ENCODE results near the gene SGTB.
"Not testable (repeated sequence)": the region's sequence is repeated elsewhere in the genome, so short reads cannot be mapped to it uniquely, and the experiment has no call there.

The SGTB gene

DNA sequence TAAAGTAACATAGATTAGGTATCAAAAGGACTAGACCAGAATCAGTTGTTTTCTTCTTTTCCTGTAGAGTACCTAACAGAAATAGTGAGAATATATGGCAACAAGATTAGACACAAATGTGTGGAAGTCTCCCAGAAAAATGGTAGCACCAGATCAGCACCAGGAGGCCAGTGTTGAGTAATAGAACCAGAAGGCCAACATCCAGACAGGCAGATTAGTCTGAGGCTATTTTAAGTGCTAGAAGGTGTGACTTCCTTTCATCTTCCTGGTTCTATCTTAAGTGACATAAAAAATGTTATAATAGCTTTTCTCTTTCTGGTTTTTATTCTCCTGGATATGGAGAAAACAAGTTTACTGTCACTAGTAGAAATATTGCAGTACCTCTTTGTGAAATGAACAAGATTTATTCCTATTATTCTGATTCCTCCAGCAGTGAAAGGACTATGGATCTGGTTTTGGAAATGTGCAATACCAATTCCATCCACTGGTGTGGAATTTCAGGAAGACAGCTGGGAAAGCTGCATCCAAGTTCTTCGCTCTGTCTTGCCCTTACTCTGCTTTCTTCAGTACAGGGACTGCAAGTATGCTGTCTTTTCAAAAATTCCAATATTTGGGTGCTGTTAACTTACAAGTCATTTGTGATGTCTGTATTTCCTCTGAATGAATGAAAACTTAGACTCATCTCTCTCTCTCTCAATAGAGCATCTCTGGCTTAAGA is 57.9 kb downstream of the SGTB start:
- DNase-seq: no peak

DNA sequence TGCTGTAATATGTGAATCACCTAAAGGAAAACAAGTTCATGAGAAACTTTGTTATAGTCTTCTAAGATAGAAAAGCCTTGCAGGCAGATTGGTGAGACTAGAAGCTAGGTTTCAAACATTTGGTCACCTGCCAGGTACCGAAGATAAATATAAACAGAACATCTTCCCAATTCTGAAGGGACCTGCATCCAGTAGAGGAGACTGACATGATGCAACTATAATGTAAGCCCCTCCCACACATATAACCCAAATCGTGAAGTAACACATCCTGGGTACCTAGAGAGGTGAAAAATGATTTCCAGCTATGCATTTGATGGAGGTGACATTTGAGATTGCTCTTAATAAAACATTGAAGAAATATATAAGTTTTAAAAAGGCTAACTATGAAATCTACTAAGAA is 67.2 kb downstream of the SGTB start:
- no peak for DNase-seq

DNA sequence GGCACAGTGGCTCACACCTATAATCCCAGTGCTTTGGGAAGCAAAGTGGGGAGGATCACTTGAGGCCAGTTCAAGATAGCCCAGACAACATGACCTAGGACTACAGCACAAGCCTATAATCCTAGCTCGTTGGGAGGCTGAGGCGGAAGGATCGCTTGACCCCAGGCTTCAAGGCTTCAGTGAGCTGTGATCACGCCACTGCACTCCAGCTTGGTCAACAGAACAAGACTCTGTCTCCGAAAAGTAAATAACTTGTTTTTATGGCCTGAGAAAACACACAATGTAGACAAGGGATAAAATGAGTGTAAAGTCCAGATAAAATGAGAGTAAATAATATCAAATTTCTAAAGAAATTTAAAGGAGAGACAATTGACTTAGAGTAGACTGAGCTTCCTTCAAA is 70.8 kb downstream of the SGTB start:
- DNase-seq: no peak

DNA sequence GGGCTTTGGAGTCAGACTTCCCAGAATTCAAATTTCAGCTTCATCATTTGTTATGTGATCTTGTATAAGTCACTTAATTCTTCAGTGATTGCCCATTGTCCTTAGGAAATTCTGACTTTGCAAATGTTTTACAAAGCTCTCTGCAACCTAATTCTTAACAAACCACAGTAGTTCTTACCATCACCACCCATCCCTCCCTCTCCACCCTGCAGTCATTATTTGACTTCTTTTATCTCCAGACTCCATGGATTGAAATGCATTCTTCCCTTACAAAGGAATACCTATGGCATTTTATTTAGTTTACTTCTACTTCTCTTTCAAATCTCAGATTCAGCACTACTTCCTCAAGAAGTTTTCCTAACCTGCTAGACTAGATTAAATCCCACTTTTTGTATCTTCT is 74.0 kb downstream of the SGTB start:
- DNase-seq: no peak

DNA sequence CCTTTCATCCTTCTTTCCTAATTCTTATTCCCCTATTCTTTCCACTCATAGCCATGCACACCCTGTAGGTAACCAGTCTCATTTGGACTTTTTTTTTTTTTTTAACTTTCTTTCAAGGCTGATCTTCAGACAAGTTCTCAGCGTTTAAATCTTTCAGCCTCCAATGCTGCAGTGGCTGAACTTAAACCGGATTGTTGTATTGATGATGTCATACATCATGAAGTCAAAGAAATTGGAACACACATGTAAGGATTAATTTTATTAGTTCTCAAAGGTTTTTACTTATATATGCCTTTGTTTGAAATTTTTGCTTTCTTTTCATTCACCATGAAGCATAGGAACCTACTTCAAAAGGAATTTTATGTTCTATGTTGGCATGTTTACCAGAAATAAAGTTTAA is 75.0 kb downstream of the SGTB start:
- no peak for DNase-seq

DNA sequence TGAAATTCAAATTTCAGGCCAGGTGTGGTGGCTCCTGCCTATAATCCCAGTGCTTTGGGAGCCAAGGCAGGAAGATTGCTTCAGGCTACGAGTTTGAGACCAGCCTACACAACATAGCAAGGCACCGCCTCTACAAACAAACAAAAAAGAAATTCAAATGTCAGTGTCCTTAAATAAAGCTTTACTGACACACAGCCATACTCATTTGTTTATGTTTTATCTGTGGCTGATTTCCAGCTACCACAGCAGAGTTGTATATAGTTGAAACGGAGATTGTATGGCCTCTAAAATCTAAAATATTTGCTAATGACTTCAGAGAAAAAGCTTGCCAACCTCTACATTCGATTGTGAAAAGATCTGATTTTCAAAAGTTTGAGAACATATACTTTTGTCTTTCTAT is 81.7 kb downstream of the SGTB start:
- DNase-seq: no peak

DNA sequence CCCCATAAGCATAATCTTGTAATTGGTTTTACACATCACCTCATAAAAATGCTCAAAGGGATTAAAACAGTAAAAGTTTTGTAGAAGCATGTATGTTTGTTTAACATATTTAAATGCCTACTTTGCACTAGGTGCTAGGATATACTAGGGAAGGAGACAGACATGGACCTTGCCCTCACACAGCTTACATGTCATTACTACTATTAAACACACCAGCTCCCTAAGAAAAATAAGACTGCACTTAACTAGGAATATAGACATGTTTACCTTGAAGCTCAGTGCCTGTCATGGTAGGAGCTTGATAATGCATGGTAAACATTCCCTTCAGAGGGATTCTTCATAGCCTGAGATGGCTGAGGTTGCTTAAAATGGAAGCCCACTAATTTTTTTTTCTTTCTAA is 90.9 kb downstream of the SGTB start:
- no peak for DNase-seq

DNA sequence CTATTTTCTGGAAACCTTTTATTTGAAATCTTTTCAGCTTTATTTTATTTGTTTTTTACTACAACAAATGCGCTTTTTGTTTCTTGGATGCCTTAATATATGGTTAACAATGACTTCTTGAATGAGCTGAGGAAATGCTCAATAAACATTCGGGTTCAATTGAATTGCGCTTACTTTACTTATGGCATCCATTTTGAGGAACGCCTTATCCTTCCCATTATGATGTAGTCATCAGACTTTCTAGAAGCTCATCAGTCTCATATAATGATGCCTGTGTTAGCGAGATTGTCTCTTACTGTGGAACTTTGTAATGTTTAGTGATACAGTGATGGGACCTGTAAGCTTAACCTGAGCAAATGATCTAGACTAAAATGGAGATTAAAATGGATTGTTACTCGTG is 96.2 kb downstream of the SGTB start:
- no peak for DNase-seq

DNA sequence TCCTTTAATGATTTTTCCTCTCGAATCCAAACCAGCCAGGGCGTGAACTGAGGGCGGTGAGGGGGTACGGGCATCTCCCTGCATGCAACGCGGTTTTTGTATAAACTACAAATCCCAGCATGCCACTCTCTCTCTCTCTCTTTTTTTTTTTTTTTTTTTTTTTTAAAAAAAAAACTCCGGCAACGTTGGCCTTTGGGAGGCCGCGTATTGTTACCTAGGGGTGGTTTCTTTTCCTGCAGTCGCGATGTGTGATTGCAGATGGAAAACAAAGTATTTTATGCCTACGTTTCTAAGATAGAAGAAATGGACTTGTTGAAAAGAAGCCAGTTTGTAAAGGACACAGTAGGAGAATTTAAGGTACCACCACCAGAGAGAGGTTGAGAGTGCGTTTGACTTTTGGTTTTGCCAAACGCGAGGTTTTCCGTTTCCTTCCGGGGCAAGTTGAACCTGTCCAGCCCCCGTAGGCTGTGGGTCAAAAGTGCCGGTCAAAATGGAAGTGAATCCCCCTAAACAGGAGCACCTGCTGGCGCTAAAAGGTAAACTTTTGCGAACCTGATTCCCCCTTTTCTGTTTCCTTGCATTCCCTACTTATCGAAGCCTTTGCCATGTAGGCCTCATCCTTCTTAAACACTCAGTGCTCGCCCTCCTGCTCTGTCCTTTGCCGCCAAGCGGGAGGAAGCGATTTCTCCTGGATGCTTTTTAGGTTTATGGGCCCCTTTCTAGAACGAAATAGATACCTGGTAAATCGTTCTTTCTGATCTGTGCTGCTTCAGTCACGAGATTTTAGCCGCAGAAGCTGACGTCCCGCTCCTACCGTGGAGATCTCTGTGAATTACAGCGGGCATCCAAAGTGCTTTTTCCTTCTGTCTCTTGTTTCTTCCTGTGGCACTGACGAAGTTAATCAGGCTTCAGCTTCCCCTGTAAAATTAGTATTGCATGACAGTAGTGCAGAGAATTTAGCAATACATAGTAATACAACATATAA is 97.0 kb downstream of the SGTB start, which contains the start of the genes SHLD3 and TRAPPC13:
Gene SHLD3 (plus strand): TSS at position 457 of the 985 bp plus-strand sequence. CDS start 4,561 bp downstream, outside the sequence.
Gene TRAPPC13 (plus strand): TSS at position 457 of the 985 bp plus-strand sequence. CDS start 34 bp downstream, at position 491.
- DNase-seq: peak; percentile 89 to 95

DNA sequence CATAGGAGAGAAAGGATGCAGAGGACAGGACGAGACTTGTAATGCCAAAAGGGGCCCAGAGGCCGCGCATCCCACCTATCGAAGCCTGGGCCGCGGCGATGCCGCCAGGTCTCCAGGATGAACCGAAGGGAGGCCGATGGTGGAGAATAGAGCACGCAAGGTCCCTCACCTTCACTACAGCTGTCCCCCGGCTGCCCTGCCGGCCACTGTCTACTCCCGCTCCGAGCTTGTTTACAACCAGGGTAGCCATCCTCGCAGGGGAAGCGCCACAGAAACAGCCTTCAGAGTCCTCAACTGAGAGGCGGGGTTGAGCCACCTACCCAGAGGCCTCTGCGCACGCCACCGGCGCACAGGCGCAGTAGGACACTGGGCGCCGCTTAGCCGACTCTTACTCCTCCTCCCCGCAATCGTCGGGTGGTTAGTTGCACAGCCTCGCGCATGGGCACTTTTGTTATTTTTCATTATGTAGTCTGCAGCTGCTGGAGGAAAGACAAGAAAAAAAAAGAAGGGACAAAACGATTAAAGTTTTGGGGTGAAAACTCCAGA is 97.8 kb downstream of the SGTB start, which contains the start of gene TRIM23:
Gene TRIM23 (minus strand): TSS at position 309 of the 546 bp plus-strand sequence. CDS start 59 bp downstream, at position 250.
- peak; percentile 92 to 95 for DNase-seq

DNA sequence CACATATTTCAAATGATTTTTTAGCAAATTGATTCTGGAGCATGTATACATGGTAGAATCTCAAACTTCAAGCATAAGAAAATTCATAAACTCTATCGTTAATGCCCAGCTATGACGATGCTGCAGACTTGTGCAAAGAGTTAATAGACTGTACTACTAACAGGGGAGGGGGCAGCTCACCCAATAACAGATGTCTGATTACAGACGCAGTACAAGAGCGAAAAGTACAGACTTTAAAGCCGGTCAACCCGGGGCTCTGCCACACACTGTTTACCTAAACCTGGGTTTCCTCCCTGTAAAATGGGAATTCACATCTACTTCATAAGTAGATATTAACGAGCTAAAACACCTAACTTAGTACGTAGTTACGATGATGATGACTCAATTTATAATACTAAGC is 98.4 kb downstream of the SGTB start:
- no peak for DNase-seq

DNA sequence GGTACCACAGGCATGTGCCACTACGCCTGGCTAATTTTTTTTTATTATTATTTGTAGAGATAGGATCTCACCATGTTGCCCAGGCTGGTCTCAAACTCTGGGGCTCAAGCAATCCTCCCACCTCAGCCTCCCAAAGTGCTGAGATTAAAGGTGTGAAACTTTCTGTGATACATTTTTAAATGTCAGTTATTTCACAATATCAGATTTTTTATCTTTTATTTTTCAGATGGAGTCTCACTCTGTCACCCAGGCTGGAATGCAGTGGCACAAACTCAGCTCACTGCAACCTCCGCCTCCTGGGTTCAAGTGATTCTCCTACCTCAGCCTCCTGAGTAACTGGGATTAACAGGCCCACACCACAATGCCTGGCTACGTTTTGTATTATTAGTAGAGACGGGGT is 99.9 kb downstream of the SGTB start:
- DNase-seq: not testable (repeated sequence)

DNA sequence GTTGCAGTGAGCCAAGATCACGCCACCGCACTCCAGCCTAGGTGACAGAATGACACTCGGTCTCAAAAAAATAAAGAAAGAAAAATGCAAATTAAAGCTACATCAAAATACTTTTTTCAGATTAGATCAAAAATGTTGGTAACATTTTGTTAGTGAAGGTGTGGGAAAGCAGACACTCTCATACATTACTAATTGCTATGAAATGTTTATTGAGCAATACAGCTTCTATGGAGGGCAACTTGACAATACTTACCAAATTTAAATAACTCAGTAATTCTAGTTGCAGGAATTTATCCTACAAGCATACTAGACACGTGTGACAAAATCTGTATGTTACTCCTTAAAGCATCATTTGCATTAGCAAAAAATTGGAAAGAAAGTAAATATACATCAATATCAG is 101.9 kb downstream of the SGTB start:
- no peak for DNase-seq

All from NCI-H187 (cell line).